ENCODE measurements around the gene APEH.
A peak's percentile ranks its signal among the peaks of the same experiment; 100 is the strongest.

APEH gene

DNA sequence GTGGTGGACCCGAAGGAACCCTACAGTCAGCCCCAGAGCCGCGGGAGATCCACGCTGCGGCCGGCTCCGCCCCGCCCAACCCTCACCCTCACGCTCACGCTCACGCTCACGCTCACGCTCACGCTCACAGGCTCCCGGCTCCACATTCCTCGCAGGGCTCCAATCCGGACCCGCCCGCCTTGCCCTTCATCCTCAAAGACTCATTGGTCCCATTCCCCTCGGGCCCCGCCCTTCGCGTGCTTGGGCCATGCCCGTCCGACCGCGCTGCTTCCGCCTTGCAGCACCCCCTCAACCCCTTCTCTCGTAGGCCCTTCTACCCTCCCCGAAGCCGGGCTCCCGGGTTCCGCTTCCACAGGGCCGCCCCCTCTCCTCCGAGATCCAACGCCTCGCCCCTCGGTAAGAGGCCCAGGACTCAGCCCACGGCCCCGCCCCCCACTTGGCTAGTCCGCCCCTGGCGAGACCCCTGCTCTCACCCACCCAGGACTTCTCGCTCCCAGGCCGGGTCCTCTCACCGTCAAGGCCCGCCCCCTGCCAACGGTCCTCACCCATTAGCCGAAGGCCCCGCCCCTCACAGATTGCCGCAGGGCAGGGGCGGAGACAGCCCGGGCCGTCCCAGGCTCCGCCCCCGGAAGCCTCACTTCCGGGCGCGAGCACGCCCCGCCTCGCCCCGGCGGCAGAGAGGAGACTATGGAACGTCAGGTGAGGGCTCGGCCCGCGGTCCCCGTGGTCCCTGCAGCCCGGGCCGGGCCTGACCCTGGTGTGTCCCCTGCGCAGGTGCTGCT is at the start of gene APEH:
TSS of gene APEH (plus strand) at position 637 of the 782 bp plus-strand sequence. CDS start at position 688, 51 bp downstream.
- DNase-seq (ENCODE audit: low read depth): peak; percentile 97
- TF ChIP-seq, protein P1, sequence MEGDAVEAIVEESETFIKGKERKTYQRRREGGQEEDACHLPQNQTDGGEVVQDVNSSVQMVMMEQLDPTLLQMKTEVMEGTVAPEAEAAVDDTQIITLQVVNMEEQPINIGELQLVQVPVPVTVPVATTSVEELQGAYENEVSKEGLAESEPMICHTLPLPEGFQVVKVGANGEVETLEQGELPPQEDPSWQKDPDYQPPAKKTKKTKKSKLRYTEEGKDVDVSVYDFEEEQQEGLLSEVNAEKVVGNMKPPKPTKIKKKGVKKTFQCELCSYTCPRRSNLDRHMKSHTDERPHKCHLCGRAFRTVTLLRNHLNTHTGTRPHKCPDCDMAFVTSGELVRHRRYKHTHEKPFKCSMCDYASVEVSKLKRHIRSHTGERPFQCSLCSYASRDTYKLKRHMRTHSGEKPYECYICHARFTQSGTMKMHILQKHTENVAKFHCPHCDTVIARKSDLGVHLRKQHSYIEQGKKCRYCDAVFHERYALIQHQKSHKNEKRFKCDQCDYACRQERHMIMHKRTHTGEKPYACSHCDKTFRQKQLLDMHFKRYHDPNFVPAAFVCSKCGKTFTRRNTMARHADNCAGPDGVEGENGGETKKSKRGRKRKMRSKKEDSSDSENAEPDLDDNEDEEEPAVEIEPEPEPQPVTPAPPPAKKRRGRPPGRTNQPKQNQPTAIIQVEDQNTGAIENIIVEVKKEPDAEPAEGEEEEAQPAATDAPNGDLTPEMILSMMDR (IDR thresholded peaks at IDR 0.05; ENCODE audit: control insufficient read depth, extremely low read depth, insufficient read depth): no peak

DNA sequence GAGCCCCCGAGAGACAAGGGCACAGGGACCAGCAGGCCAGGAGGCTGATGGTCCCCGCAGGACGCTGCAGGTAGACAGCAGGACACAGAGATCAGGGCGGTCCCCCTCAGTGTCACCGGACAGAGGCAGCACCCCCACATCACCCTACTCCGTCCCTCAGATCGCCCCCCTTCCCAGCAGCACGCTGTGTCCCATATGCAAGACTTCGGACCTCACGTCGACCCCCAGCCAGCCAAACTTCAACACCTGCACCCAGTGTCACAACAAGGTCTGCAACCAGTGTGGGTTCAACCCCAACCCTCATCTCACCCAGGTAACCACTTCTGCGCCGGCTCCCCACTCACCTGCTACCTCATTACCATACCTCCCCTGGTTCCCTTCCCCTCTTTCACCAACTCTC is 49.1 kb upstream of the APEH start:
- H3K4me3 ChIP-seq (ENCODE audit: low read depth, low read length): no peak overlapping the region
- TF ChIP-seq, protein P1 (IDR thresholded peaks at IDR 0.05; ENCODE audit: control insufficient read depth, extremely low read depth, insufficient read depth): no peak
- DNase-seq (ENCODE audit: low read depth): no peak

More for the DNA sequence above, at the start of gene APEH:
- H3K4me3 ChIP-seq (ENCODE audit: low read depth, low read length): peak within 1 kb of the TSS; percentile 76

DNA sequence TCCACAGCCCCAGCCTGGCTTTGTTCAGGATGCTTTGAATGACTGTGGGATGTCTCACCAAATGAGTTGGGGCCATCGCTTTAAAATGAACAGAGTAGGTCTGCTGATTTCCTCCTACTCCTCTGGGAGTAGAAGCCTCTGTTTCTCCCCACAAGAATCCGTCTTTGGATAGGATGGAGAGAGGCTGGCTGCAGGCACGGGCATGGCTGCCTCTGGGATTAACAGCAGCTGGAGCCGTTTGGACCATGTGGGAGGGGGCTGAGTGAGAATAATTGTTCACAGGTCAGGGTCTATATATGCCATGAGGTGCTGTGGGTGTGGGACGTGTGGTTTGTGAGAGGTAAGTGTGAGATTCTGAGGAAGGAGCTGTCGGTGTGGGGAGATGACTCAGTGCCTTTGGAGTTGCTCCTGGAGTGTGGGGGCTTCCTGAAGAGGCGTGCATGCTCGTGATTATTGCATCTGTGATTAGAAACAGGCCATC is 48.0 kb upstream of the APEH start:
- DNase-seq (ENCODE audit: low read depth): no peak
- TF ChIP-seq, protein P1 (IDR thresholded peaks at IDR 0.05; ENCODE audit: control insufficient read depth, extremely low read depth, insufficient read depth): no peak
- H3K4me3 ChIP-seq (ENCODE audit: low read depth, low read length): no peak overlapping the region

DNA sequence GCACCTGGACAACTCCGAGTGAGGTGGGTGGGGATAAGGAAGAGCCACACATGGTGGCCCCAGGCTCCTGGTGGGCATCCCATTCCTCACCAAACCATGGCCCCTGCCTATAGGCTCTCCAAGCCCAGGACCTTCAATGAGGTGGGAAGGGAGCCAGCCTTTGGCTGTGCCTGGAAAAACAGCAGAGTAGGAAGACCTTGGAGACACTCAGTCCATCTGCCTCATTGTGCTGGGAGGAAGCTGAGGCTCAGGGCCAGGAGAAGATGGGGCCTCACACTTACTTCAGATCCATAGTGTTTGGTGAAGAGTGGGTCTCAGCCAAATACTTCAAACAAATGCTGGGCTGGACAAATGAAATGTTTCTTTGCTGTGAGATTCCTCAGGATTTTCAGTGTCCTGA is 47.4 kb upstream of the APEH start:
- no peak overlapping the region for H3K4me3 ChIP-seq (ENCODE audit: low read depth, low read length)
- TF ChIP-seq, protein P1 (IDR thresholded peaks at IDR 0.05; ENCODE audit: control insufficient read depth, extremely low read depth, insufficient read depth): no peak
- no peak for DNase-seq (ENCODE audit: low read depth)

DNA sequence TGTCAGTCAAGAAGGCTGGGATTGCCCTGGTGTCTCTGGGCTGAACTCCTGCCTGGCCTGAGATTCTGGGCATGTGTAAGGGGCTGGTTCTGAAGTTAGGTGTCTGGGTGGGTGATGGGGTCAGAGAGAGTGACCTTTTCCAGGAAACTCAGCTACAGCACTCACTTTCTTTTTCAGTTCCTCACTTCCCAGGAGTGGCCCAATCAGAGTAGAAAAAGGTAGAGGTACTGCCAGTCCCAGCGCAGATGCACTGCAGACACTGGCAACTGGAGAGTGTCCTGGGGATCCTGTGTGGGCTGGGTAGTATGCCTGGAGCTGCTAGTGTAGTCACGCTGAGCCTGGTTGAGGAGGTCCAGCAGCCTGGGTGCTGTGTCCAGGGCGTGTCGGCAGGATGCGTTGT is 46.5 kb upstream of the APEH start:
- no peak for DNase-seq (ENCODE audit: low read depth)

DNA sequence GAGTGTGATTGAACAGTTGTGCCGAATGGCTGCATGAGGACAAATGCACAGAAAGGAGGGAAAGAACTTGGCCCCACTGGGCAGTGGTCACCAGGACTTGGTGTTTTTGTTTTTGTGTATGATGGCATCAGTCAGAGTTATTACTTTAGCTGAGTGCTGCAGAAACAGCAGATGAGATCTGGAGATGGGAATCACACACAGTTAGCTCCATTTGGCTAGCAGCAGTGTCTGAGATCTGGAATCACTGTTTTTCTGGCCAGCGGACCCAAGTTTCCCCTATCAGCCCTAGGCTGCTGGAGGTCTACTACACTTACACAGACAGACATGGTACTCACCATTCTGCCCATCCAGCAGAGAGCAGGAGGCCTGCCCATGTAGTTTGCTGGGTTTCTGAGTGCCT is 45.9 kb upstream of the APEH start:
- H3K4me3 ChIP-seq (ENCODE audit: low read depth, low read length): no peak overlapping the region
- DNase-seq (ENCODE audit: low read depth): no peak
- TF ChIP-seq, protein P1 (IDR thresholded peaks at IDR 0.05; ENCODE audit: control insufficient read depth, extremely low read depth, insufficient read depth): no peak

More for the DNA sequence above, 46.5 kb upstream of the APEH start:
- TF ChIP-seq, protein P1 (IDR thresholded peaks at IDR 0.05; ENCODE audit: control insufficient read depth, extremely low read depth, insufficient read depth): no peak
- no peak overlapping the region for H3K4me3 ChIP-seq (ENCODE audit: low read depth, low read length)

Data from LNCaP clone FGC (cell line).